K562 (cell line): ENCODE measurements around the gene DYRK1A. TPM values are rescaled to one million over a fixed set of nuclear protein-coding genes. Genes with fewer than 3 reads are reported as not detected.
A peak's percentile ranks its signal among the peaks of the same experiment; 100 is the strongest.

ENCODE experiments used
- CCNT2 ChIP-seq: IDR thresholded peaks from 2 replicates; pipeline ENCODE4 v1.6.1; 2011; ENCODE audit warnings: borderline replicate concordance, low read depth, mild to moderate bottlenecking, moderate library complexity, mixed read lengths, low read length; ENCODE audit not compliant: insufficient read length; ENCODE audit errors: extremely low read depth
- ID3 ChIP-seq, 2 experiments: fragments of 250-450 bp in 1 of 2; fragments of 450-650 bp in 1 of 2; sonication (Bioruptor Pico) in 1 of 2; IDR thresholded peaks; 2 replicates each; pipeline versions ENCODE4 v1.6.1 to v1.8.0; 2016 to 2021; ENCODE audit warnings: mild to moderate bottlenecking in 2 of 2, moderate library complexity in 2 of 2, missing compliant biosample characterization in 1 of 2, missing genetic modification characterization in 1 of 2
- IRF1 ChIP-seq: sonication (generic); formaldehyde crosslinking; IDR thresholded peaks from 2 replicates; pipeline ENCODE4 v1.8.0; 2022; ENCODE audit warnings: missing genetic modification reagents, mild to moderate bottlenecking, borderline replicate concordance
- LCOR ChIP-seq: sonication (generic); formaldehyde crosslinking; IDR thresholded peaks from 2 replicates; pipeline ENCODE4 v1.8.0; 2022; ENCODE audit warnings: mild to moderate bottlenecking, missing genetic modification reagents
- NR2C2 ChIP-seq, 2 experiments: fragments of 200-800 bp in 1 of 2; sonication (Bioruptor generic) in 1 of 2; sonication (generic) in 1 of 2; formaldehyde crosslinking in 1 of 2; IDR thresholded peaks; 2 replicates each; pipeline versions ENCODE4 v1.6.1 to v1.8.0; 2016 to 2022; ENCODE audit warnings: mild to moderate bottlenecking in 1 of 2, missing compliant biosample characterization in 1 of 2, missing genetic modification characterization in 1 of 2, missing genetic modification reagents in 1 of 2
- PBX2 ChIP-seq, 2 experiments: IDR thresholded peaks in 1 of 2; conservative IDR thresholded peaks in 1 of 2; 2 replicates each; pipeline ENCODE4 v1.6.1; 2016; ENCODE audit warnings: low read depth in 2 of 2, mild to moderate bottlenecking in 1 of 2, missing compliant biosample characterization in 1 of 2, missing genetic modification characterization in 1 of 2, moderate library complexity in 1 of 2
- POLR2A ChIP-seq: fragments of 450-650 bp; conservative IDR thresholded peaks from 2 replicates; pipeline ENCODE4 v1.6.1; 2016
- PTRF ChIP-seq: fragments of 450-650 bp; IDR thresholded peaks from 2 replicates; pipeline ENCODE4 v1.6.1; 2016; ENCODE audit warnings: mild to moderate bottlenecking, missing genetic modification characterization, missing compliant biosample characterization
- PURB ChIP-seq: sonication (generic); formaldehyde crosslinking; IDR thresholded peaks from 2 replicates; pipeline ENCODE4 v1.9.0; 2021; ENCODE audit warnings: low read depth, mild to moderate bottlenecking, missing genetic modification reagents
- RBM22 ChIP-seq: fragments of 200-400 bp; formaldehyde crosslinking; IDR thresholded peaks from 2 replicates; pipeline ENCODE4 v1.6.1; 2018; ENCODE audit warnings: low read length, low read depth; ENCODE audit not compliant: poor library complexity, severe bottlenecking
- RHOXF2B ChIP-seq: fragments of 250-450 bp; sonication (Bioruptor Pico); conservative IDR thresholded peaks from 2 replicates; pipeline ENCODE4 v1.5.1; 2021
- SAFB2 ChIP-seq: fragments of 200-400 bp; formaldehyde crosslinking; IDR thresholded peaks from 2 replicates; pipeline ENCODE4 v1.6.1; 2018; ENCODE audit warnings: borderline replicate concordance, low read length, low read depth, moderate library complexity; ENCODE audit not compliant: severe bottlenecking
- SIX5 ChIP-seq, 2 experiments: IDR thresholded peaks; 2 replicates each; pipeline ENCODE4 v1.6.1; 2011; ENCODE audit warnings: low read length in 2 of 2, borderline replicate concordance in 1 of 2, low read depth in 1 of 2, mild to moderate bottlenecking in 1 of 2, moderate library complexity in 1 of 2; ENCODE audit not compliant: insufficient read depth in 1 of 2
- SP2 ChIP-seq: IDR thresholded peaks from 2 replicates; pipeline ENCODE4 v1.6.1; 2011; ENCODE audit warnings: mild to moderate bottlenecking, low read depth, low read length, moderate library complexity; ENCODE audit not compliant: poor library complexity, severe bottlenecking; ENCODE audit errors: extremely low read depth
- SRSF1 ChIP-seq: fragments of 200-400 bp; formaldehyde crosslinking; IDR thresholded peaks from 2 replicates; pipeline ENCODE4 v1.6.1; 2017; ENCODE audit warnings: mild to moderate bottlenecking, low read depth, low read length, moderate library complexity
- TFAP4 ChIP-seq: sonication (generic); formaldehyde crosslinking; IDR thresholded peaks from 2 replicates; pipeline ENCODE4 v1.8.0; 2022; ENCODE audit warnings: missing genetic modification reagents, mild to moderate bottlenecking, moderate library complexity, borderline replicate concordance
- ZNF146 ChIP-seq: IDR thresholded peaks from one replicate; pipeline ENCODE4 v1.6.1; 2018; ENCODE audit warnings: missing compliant biosample characterization; ENCODE audit not compliant: unreplicated experiment
- ZNF696 ChIP-seq: fragments of 250-450 bp; sonication (Bioruptor Pico); conservative IDR thresholded peaks from 2 replicates; pipeline ENCODE4 v1.4.0; 2020; ENCODE audit warnings: mild to moderate bottlenecking, moderate library complexity
- ZNF707 ChIP-seq: fragments of 250-450 bp; sonication (Bioruptor Pico); conservative IDR thresholded peaks from 2 replicates; pipeline ENCODE4 v1.8.0; 2022; ENCODE audit warnings: inconsistent platforms, mild to moderate bottlenecking, moderate library complexity
- polyA plus RNA-seq, 8 experiments: library from polyadenylated mRNA; depleted of rRNA in 4 of 8; stranded (reverse) in 5 of 8; unstranded in 3 of 8; fragments of >200 nt; fragmentation: Nextera tagmentation in 2 of 8; fragmentation: Illumina TruSeq in 1 of 8; extraction: Ambion mirVana in 2 of 8; extraction: Trizol in 1 of 8; gene quantifications; 2 replicates each; pipeline versions ENCODE4 v1.2.1 to v1.2.3, GENCODE V29; 2011 to 2014; ENCODE audit warnings: inconsistent platforms in 1 of 8, missing spikeins in 1 of 8
- total RNA-seq, 7 experiments: library from RNA; depleted of rRNA in 6 of 7; stranded (reverse); fragments of >200 nt in 6 of 7; fragmentation: Illumina TruSeq in 2 of 7; extraction: Trizol in 2 of 7; gene quantifications; 2 replicates each; pipeline versions ENCODE4 v1.2.1 to v1.2.3, GENCODE V29; 2011 to 2021; ENCODE audit warnings: low replicate concordance in 1 of 7

The DYRK1A gene
- total and polyA plus RNA-seq, 9 of the 15 experiments (the other 6 are each of a cell fraction or from before 2014, with no cell fraction given) = 3.7 to 64.8 (median 42.3) TPM

- no peak; the same call in 1 of the 2 replicates for TF ChIP-seq POLR2A
- no peak for TF ChIP-seq ZNF696 (CRISPR knock-in tag)
- TF ChIP-seq TFAP4 (CRISPR knock-in tag) = no peak
- no peak for TF ChIP-seq SIX5 (IDR thresholded peaks at IDR 0.05; ENCODE audit: borderline replicate concordance in 1 of 2, insufficient read depth in 1 of 2, low read depth in 1 of 2, low read length in 2 of 2)
- no peak for TF ChIP-seq LCOR (CRISPR knock-in tag)
- TF ChIP-seq SRSF1 = no peak
- TF ChIP-seq PBX2 (CRISPR knock-in tag; IDR thresholded peaks at IDR 0.05; ENCODE audit: low read depth) = no peak
- TF ChIP-seq PBX2 (tag; conservative IDR thresholded peaks at IDR 0.05; ENCODE audit: low read depth) = peak; percentile 46; the same call in 1 of the 2 replicates
- no peak for TF ChIP-seq SAFB2
- TF ChIP-seq IRF1 = no peak
- no peak for TF ChIP-seq PTRF (tag)
- TF ChIP-seq RBM22 = no peak
- TF ChIP-seq NR2C2 (CRISPR knock-in tag; IDR thresholded peaks at IDR 0.05) = no peak
- no peak for TF ChIP-seq NR2C2 (tag; IDR thresholded peaks at IDR 0.05)
- no peak for TF ChIP-seq ZNF707
- TF ChIP-seq ID3 (CRISPR knock-in tag; IDR thresholded peaks at IDR 0.05) = no peak
- TF ChIP-seq ID3 (tag; IDR thresholded peaks at IDR 0.05) = no peak
- no peak for TF ChIP-seq RHOXF2B
- TF ChIP-seq CCNT2 = no peak
- TF ChIP-seq SP2 = no peak
- no peak for TF ChIP-seq PURB (CRISPR knock-in tag)
- TF ChIP-seq ZNF146 (CRISPR knock-in tag) = no peak
Observed at GRCh38 chr21:37378700-37379139, 12.1 kb downstream of the DYRK1A start (continued).
